HTERT RPE-1 (cell line): ENCODE measurements around the gene PLEKHM3.
"Not testable (repeated sequence)": the region's sequence is repeated elsewhere in the genome, so short reads cannot be mapped to it uniquely, and the experiment has no call there.

Experiments used
- in situ Hi-C: fragments of 300-500 bp; cut with MboI; formaldehyde crosslinking; loops from 4 replicates; pipeline ENCODE4 v1.14.3; 2020; ENCODE audit warnings: low sequenced_read_pairs

PLEKHM3 gene

DNA sequence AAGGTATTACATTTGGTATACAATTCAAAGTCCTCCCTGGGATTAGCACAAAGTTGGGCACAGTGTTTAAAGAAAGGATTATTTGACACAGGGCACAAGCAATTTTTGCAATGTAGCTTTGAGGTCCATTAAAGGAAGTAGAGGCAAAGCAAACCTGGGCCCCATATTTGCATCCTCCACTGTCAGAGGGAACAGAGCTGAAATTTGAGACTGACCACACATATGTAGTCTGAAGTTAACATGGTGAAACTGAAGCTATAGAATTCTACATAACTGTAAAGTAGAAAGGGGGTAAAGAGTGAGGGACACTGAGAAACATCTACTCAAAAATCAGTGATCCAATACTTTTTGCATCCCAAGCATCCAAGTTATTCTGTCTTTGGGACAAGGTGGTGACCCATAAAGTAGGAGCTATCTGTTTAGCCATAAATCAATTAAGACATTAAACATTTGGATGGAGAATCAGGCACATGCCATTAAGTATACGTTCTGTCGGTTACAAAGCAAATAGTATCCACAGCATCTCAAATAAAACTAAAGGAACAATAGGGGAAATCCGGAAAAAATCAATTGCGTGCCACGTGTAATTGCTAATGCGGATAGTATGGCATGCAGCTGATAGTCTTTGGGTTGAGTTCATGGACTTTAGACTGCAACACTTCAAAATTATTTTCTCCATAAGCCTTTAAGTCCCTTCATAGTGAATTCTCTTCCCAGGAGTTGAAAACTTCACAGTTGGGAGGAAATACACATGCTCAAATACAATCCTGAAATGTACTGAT lies 72.6 kb downstream of the PLEKHM3 start:
- in situ Hi-C loops, result no loop called here

DNA sequence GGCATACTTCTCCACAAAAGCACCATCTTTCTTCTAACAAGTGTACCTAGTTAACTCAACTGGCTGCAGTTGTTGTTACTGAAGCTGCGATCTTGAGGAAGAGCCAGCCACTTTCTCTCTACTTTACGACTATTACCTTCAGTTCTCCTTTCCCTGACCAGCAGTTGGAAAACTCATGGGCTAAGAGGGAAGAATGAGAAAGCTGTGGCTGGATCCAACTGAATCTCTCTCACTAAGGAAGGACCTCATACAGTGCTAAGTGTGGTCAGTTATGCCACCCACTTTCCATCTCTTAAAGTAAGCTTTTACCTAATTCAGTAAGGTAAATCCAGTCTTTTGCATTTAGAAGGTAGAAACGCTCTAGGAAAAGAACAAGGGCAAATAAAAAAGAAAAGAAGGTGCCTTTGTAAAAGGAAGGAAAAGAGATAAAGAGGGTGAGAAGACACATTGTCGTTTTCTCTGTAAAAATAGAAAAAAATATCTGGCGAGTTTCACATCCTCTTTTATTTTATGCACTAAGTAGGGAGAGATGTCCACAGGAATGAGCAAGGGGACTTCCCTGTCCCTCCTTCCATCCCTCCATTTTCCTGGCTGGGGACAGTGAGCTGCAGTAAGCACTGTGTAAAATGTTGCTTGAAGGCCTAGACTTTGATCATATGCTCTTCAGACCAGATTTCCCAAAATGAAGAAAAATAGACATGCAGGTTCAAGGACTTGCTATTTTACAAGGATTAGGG lies 73.4 kb downstream of the PLEKHM3 start:
- in situ Hi-C loops, result no loop called here

DNA sequence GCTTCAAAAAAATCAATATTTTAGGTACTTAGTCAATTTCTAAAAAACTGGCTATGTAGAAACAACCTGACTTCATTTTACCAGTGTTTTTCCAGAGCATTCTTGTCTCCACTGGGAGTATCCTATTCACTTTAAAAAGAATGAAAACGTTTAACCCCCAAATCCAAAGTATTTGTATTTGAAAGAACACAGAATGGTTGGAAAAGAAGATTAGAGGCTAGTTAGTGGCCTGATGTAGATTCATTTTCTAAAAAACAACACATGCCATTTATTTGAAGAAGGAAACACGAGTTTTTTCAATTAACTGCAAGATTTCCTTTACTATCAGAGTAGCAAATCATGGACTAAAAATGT lies 74.6 kb downstream of the PLEKHM3 start:
- in situ Hi-C loops, result no loop called here

DNA sequence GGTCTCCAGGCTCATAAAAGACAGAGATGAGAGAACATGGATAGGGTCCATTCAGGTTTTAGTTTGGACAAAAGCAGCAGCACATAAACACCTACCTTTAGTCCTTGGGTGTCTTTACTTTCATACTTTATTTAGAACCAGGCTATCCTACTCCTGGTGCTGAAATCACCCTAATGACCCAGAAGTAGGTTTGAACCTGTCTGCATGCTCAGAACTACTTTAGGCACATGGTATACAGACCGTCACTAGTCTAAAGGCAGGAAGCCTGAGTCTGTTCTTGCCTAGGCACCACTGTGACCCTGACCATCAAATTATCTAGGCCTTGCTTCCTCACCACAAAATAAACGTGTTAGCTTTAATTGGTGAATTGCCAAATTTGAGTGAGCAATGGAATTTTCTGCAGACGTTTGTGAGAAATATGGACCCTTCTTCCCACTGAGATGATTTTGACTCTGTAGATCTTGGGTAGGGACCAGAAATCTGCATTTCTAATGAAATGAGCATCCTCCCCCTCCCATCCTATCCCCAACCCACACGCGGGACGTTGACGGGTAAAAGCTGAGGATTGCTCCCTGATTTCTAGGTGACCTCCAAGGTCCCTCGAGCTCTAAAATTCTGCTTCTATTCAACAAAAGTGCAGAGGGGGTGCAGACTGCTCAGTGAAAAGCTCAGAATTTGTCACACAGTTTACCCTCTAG lies 75.1 kb downstream of the PLEKHM3 start:
- in situ Hi-C loops, result no loop called here

DNA sequence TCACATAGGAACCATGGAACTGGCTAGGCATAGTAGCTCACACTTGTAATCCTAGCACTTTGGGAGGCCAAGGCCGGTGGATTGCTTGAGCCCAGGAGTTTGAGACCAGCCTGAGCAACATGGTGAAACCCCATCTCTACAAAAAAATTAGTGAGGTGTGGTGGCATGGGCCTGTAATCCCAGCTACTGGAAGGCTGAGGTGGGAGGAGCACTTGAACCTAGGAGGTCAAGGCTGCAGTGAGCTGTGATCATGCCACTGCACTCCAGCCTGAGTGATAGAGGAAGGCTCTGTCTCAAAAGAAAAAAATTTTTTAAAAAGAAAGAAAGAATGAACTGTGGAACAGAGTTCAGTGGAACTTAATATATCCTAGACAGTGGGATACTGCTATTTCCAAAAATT lies 76.1 kb downstream of the PLEKHM3 start:
- in situ Hi-C loops, result not testable (repeated sequence)

DNA sequence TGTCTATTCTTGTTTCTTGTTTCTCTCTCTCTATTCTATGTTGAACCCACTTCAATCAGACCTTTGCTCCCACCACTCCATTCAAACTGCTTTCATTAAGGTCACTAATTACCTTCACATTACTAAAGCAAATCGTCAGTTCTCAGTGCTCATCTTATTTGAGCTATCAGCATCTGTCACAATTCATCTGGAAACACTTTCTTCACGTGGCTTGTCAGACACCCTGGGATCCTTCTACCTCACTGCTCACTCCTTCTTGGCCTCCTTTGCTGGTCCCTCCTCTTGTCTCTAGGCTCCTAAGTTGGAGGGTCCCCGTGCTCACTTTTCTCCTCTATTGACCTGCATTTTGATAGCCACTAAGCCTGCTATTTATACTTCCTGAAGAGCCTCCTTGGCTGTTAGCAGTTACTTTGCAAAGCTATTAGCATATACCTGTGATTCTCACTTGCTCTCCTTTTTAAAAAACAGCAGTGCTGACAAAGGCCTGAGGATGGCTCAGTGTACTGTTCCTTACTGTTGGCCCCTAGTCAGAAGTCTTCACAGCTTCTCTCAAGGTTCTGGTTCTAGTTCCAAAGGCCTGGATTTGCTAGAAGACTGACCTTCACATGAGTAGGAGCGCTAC lies 80.2 kb downstream of the PLEKHM3 start:
- in situ Hi-C loops, result no loop called here

DNA sequence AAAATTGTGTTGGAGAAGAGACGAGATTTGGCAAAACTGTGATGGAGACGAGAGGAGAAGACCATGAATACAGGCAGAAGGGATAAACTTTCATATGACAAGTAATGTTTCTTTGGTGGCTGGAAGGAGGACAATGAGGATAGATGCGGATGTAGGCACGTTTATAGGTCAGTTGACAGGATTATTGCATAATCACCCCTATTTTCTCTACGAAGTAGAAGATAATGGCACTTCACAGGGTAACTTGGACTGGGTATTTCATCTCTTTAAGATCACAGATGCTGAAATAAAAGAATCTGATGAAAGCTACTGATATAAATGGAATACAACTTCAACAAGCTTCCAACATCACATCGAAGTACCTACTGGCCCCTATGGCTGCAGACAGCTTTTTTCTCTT lies 81.0 kb downstream of the PLEKHM3 start:
- in situ Hi-C loops, result no loop called here

DNA sequence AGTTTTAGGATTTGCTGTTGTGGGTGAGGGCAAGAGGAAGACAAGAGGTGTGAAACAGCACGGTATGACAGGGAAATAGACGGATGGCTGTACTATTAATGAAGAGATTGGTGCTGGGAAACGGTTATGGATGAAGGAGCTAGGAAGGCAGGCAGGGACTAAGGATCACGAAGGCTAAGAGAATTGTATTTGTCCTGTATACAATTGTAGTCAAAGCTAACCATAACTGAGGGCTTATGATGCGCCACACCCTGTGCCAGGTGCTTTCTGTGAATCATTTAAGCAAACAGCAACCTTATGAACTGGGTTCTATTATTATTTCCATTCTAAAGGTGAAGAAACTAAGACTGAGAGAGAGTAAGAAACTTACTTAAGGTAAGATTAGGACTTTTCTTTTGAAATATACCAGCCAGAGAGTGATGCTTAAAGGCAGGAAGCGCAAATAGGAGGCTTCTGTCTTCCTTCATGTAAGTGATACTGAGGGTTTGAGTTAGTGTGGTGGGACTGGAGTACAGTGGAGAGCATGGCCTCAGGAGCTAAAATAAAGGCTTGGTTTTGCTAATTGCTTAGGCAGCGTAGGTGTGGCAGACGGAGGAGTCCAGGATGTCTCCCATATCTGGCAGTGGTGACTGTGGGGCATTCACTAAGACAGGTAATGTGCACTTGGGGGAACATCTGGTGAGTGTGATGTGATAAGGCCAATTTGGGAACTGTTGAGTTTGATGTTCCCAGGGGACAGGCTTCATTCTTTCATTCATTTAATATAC lies 85.8 kb downstream of the PLEKHM3 start:
- in situ Hi-C loops, result no loop called here

DNA sequence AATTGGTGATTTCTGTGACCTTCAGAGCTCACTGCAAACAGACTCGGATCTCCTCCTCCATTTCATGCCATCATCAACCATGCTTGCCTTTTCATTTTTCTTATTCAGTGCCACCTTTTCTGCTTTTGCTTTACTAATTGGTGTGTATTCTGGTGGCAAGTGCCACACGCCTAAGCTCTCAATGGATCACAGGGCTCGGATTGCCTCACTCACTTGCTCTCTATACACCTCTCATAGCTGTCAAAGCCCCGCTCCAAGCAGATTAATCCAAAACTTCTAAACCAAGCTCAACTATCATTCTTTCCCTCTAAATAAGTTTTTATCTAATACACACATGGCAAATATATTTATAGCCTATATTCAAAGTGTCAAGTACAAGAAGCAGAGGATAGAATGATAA lies 86.4 kb downstream of the PLEKHM3 start:
- in situ Hi-C loops, result no loop called here

DNA sequence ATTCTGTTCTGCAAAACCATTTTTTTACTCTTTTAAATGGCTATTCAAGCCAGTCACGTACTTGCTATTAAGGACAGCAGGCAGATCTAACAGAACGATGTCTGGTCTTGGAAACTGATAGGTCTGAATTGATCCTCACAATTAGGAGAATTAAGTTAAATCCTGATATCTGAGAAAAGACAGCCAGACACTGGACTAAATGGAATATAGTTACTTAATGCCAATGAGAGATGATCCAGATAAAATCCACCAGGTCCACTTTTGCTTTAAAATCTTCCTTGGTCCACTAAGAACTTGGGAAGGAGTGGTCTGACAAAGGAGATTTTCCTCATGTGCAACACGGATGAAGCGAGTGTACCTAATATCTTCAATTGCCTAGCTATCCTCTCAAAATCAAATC lies 86.9 kb downstream of the PLEKHM3 start:
- in situ Hi-C loops, result no loop called here

DNA sequence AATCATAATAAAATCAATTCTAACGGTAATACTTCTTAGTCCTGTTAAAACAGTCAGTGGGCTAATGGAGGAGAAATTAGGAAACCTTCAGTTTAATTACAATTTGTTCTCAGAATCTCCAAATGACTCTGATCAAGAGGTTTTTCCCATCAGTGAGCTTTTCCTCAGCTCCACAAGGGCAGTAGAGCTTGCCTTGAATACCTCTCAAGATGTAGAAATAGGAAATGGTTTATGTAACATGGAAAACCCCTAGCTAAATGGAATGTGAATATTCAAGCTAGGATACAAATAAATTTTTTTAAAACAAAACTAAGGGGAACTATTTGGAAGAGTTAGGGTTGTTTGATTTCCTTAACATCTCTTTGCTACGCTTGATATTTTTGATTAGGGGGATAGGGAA lies 87.5 kb downstream of the PLEKHM3 start:
- in situ Hi-C loops, result no loop called here

DNA sequence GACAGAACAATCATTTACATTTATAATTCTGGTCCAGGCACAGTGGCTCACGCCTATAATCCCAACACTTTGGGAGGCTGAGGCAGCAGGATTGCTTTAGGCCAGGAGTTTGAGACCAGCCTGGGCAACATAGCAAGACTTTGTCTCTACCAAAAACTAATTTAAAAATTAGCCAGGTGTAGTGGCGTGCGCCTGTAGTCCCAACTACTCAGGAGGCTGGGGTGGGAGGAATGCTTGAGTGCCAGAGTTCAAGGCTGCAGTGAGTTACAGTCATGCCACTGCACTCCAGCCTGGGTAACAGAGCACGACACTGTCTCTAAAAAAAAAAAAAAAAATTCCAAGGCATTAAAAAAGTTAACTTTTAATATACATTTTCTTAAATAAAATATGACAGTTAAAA lies 88.1 kb downstream of the PLEKHM3 start:
- in situ Hi-C loops, result no loop called here

DNA sequence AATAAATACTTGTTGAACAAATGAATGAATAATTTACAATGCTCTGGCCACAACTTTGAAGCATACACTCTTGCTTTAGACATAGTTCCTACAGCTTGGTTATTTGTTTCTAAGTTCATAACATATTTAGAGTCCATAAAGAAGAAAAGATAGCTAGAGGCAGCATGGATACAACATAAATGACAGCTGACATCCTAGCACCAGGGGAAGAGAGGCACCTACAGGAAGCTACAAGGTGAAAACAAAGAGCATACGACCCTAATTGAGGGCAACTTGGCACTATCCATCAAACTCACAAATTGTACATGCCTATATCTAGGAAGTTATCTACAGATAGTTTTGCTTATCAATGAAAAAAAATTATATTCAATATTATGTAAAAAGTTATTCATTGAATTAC lies 88.9 kb downstream of the PLEKHM3 start:
- in situ Hi-C loops, result no loop called here

DNA sequence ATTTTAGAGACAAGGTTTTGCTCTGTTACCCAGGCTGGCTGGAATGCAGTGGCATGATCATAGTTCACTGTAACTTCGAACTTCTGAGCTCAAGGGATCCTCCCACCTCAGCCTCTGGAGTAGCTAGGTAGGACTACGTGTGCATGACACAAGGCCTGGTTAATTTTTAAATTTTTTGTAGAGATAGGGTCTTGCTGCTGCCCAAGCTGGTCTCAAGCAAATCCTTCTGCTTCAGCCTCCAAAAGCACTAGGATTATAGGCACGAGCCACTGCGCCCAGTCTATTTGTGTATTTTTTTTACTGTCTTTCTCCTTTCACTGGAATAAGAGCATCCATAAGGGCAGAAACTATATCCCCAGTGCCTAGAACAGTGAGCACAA lies 89.3 kb downstream of the PLEKHM3 start:
- in situ Hi-C loops, result no loop called here

DNA sequence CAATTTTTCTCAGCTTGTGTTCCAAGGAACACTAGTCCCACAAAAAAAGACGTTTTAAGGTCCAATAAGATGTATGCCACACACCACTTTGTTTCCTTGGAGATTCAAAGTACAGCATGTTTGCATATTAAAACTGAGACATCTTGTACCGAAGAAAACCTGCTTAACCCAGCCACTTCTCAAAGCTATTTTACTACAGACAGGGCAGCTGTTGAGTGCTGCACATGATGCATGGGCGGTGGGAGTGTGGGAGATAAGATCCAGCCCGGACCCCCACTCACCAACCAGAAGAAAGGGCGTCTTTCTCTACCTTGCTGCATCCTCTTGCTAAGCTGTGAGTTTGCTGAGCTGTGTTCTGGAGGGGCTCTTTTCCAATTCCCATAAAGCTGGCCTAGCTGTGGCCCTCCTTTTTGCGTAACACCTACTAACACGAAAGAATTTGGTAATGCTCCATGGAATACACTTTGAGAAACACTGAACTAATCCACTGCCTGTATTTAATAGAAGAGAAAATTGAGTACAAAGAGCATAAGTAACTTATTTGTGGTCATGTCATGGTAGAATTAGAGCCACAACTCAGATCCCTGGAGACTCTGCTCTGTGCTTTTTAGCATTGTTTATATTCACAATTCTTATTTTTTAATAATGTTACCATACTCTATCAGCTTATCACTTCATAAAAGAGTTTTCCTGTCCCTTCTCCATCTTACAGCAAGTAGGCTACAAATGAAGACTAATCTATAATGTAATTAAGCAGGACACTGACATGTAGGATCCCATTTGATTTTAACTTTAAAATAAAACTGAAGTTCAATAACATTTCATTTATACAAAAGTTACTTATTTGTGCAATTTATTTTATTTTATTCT lies 90.0 kb downstream of the PLEKHM3 start:
- in situ Hi-C loops, result no loop called here

DNA sequence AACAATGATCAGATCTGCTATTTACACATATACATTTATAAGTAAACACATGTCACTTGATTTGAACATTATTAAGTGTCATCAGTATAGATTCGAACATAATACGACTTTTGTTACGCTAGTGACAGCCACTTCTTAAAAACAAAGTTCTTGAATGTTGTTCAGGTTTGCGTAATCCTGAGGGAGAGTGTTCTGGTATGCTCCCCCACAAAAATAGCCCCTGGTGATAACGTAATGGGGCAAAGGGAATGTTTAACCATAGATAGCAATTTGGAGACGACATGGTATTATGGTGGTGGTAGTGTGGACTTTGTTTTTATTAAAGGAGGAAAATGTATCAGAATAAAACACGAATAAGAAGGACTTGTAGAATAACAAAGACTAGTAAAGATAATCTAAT lies 90.6 kb downstream of the PLEKHM3 start:
- in situ Hi-C loops, result no loop called here

DNA sequence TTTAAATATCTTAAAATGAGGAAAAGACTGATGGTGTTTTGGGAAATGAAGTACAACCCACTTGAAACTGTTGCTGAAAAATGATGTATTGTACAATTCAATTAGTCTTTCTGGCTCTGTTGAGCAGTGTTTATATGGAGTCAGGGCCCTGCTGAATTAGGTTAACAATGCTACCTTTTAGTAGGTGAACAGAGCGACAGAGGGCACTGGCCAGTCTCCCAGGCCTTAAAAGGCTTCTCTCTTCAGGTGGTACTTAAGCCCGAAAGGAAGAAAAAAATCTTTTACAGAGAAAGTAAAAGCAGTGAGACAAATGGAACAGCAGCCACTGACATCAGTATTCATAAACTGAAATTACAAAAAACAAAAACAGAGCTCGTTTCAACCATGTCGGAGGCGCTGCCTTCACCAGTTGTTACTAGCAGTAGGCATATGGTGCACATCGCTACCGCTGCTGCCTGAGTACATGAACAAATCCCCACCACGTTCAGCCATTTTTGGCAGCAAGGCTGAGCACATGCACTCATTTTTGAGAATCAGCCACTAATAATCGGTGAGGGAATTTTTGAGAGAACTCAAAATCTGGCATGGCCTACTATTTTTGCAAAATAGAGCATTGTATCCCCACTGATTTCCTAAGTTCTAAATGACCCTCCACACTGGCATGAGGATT lies 91.8 kb downstream of the PLEKHM3 start:
- in situ Hi-C loops, result no loop called here

DNA sequence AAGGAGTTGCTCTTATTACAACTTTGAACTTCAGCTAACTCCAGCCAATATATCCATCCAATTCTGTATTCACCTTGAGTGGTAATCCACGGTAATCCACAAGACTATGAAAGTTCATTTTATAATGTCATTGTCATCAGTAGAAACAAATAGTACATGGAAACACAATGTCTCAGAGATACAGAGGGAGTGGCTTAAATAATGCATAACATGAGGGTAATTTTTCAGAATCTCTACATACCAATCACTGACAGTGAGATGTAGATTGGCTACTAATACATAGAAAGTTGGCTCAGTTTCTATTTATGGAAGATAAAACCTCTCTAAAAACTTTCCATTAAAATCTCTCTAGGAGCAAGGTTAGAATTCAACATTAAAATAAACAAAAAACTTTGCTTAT lies 93.2 kb downstream of the PLEKHM3 start:
- in situ Hi-C loops, result no loop called here

DNA sequence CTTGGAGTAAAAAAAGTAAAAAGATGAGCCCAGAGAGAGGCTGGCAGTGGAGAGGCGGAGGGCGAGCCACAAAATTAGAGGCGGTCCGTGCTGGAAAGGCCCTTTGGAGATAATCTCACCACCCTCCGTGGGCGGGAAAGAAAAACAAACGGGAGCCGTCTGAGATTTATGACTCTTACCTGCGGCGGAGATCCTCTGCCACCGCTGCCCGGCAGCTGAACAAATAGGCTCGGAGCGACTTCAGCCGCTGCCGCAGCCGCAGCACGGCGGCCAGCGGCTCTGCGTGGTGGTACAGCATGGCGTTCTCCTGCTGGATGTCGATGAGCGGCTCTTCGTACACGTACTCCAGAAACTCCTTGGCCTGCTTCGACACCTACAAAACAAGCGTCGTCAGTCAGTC lies 94.6 kb downstream of the PLEKHM3 start:
- in situ Hi-C loops, result no loop called here
